Renal cortical epithelial cell (primary cell): ENCODE results near the gene ZNF48. TPM values are rescaled to one million over a fixed set of nuclear protein-coding genes. Genes with fewer than 3 reads are reported as not detected.

Source experiments
- DNase-seq: peaks from one replicate; pipeline ENCODE4 v3.0.0-alpha.2; 2011; ENCODE audit warnings: low read depth
- total RNA-seq: library from RNA; depleted of rRNA; stranded (reverse); fragments of >200 nt; gene quantifications from 2 replicates; pipeline ENCODE4 v1.2.3, GENCODE V29; 2014

The ZNF48 gene
- total RNA-seq, 1 donor from 2014 or later, result 13.8 TPM

DNA sequence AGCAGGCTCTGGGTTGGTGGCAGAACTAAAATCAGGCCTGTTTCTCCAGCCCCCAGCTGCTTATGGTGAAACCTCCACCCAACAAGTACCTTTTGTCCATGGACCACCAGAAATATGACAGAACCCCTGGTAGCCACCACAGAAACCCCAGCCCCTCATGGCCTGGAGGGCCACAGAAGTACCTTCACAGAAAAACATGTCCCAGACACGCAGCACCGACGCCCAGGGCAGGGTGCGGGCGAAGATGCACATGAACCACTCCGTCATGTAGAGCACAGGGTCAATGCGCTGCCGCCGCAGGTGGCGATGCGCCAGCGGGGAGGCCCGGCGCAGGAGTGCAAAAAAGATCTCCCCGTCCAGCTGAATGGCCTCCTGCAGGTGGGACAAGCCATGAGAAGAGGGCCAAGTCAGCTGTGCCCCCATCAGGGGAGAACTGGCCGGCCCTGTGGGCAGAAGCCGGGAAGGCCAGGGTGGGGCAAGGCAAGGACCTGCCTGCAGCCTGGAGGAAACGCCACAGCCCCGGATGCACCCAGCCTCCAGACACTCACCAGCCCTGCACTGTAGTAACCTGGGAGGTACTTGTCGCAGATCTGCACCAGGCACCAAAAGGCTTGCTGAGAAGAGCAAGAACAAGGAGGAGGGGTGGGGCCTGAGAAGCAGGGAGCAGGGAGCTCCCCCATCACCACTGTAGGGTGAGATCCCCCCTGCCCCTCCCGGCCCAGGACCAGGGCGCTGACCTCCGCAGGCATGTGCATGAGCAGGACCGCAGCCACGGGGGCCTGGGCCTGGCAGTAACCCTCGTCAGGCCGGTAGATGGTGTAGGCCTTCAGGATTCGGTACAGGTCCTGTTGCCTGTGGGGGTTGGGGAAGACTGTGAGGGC lies 36.0 kb upstream of the ZNF48 start:
- no peak for DNase-seq

DNA sequence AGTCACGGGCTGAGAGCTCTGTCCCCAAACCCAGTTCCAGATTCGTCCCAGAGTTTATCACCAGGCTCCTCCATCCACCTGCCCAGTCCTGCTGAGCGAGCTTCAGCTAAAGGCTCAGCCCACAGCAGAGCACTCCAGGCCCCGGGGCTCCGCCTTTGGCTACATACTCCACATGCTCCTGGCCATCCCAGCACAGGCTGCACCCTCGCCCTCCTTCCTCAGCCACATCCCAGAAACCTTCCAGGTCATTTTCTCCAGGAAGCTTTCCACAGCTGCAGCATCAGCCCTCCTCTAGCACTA lies 35.4 kb upstream of the ZNF48 start:
- DNase-seq, result no peak

- DNase-seq, result no peak
Measured at GRCh38 chr16:30361180-30361579, 34.0 kb upstream of the ZNF48 start.

- DNase-seq, result no peak
Measured at GRCh38 chr16:30365200-30365599, 30.0 kb upstream of the ZNF48 start.

DNA sequence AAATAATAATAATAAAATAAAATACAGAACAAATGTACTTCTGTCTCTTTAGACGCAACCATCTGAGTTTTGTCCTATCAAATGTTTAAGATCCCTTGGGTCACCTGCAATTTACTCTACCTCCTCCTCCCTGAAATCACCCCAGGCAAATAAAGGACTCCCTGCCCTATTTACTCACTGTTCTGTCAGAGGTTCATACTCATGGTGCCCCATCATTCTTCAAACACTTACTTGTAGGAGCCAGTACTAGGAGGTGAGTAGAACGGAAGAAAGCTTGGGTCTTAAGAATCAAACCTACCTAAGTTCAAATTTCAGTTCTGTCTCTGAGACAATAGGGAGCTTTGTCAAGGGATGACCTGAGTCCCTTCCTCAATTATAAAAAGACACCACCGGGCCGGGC lies 28.7 kb upstream of the ZNF48 start:
- DNase-seq, result no peak

GRCh38 chr16:30367349-30368009 lies 27.7 kb upstream of the ZNF48 start:
- DNase-seq, result no peak

- peak; percentile 43 for DNase-seq
Measured at GRCh38 chr16:30368122-30368791, 27.0 kb upstream of the ZNF48 start.

DNA sequence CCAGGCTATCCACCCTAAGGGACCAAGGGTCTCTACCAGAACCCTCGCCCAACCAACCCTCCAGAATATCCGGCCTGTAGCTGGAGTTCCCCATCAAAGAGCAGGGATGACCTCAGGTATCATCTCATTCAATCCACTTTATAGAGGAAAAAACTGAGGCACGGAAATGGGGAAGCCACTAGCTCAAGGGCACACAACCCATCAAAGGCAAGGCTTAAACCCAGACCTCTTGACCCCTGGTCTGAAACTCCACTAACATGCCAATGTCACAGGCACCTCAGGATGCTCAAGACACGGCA lies 26.5 kb upstream of the ZNF48 start:
- DNase-seq, result no peak

GRCh38 chr16:30369091-30369937 lies 25.9 kb upstream of the ZNF48 start:
- DNase-seq, result no peak

- no peak for DNase-seq
Measured at GRCh38 chr16:30369938-30370455, 25.2 kb upstream of the ZNF48 start.

DNA sequence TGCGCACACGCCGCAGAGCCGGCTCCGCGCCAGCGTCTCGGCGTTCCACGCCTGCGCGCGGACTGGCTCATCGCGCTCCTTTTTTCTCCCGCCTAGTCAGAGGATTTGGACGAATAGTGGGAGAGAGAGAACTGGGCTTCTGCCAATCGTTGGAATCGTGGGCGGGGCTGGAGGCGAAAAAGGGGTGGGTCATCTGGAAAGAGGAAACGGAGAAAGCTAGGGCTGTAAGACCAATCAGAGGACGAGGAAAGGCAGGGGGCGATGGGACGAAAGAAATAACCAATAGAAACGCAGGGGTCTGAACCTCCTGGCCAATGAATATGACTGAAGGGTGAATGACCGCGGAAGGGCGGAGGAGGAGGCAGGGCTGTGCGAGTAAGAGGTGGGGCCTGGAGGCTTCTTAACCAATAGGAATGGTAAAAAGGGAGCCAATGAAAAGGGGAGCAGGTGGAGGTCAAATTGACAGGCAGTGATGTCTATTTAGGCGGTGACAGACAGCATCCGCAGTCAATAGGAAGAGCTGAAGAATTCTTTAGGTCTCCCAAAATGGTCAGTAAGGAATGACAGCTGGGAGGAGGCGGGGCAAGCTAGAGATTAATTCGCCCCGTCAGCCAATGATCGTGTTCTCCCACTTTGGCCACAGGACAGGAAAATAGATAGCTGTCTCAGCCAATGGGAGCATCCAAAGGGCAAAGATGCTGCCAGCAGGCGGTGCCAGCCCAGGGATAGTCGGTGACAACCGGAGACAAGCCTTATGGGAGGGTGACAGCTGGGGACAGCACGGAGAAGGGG lies 24.6 kb upstream of the ZNF48 start, which contains the start of gene TBC1D10B:
Gene TBC1D10B, minus strand, starts transcription at position 39 of the 792 bp plus-strand sequence. CDS start 311 bp downstream, outside the sequence.
- DNase-seq, result peak; percentile 100

- no peak for DNase-seq
Measured at GRCh38 chr16:30371248-30371816, 23.9 kb upstream of the ZNF48 start.

- DNase-seq, result no peak
Measured at GRCh38 chr16:30372038-30372712, 23.0 kb upstream of the ZNF48 start.

GRCh38 chr16:30372725-30373124 lies 22.5 kb upstream of the ZNF48 start:
- DNase-seq, result no peak

GRCh38 chr16:30374538-30374937 lies 20.7 kb upstream of the ZNF48 start, which contains the start of gene MYL11:
MYL11 (plus strand) TSS chr16:30374802; CDS start chr16:30374858, 56 bp downstream.
- DNase-seq, result no peak

DNA sequence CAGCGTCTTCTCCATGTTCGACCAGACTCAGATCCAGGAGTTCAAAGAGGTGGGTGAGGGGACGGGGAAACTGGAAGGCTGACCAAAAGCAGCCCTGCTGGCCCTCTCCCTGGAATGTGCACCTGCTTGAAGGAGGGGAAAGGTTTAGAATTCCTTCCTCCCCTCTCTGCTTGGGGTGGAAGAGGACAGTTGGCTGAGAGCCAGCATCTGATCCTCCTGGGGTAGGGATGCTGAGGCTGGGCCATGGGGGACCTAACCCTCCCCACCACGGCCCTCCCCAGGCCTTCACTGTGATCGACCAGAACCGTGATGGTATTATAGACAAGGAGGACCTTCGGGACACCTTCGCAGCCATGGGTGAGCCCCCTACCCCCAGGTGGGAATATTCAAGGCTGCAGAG lies 19.4 kb upstream of the ZNF48 start:
- DNase-seq, result no peak

DNA sequence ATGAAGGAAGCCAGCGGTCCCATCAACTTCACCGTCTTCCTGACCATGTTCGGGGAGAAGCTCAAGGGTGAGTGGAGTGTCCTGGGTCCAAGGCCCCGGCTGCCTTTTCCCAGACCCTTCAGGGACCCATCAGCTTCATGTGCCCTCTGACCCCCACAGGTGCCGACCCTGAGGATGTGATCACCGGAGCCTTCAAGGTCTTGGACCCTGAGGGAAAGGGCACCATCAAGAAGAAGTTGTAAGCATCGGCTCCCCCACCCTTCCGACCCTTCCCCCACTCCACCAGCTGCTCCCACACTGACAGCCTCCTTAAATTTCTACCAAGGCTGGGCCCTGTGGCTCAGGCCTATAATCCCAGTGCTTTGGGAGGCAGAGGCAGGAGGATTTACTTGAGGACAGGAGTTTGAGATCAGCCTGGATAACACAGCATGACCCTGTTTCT lies 18.7 kb upstream of the ZNF48 start:
- no peak for DNase-seq

DNA sequence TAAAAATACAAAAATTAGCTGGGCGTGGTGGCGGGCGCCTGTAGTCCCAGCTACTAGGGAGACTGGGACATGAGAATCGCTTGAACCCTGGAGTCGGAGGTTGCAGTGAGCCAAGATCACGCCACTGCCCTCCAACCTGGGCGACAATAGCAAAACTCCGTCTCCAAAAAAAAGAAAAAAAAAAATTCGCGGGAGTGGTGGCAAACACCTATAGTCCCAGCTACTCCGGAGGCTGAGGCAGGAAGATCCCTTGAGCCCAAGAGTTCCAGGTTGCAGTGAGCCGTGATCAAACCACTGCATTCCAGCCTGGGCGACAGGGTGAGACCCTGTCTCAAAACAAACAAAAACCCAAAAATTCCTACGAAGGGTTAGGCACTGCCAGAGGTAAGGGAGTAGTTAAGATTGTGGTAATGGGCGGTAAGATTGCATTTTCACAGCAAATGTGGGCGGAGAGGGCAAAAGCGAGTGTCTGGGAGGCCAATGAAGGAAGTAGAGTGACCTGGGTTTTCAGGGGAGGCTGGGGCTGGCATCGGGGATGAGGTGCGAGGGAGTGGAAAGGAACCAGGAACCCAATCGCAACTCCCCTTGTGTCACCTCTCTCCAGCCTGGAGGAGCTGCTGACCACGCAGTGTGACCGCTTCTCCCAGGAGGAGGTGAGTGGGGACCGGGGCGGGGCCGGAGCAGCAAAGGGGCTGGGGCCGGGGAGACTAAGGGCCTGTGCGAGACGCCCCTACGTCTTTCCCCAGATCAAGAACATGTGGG lies 18.0 kb upstream of the ZNF48 start:
- peak; percentile 36 for DNase-seq

- DNase-seq, result peak; percentile 70
Measured at GRCh38 chr16:30377812-30378235, 17.4 kb upstream of the ZNF48 start.
